ENCODE data around the gene RERE. TPM values are rescaled to one million over a fixed set of nuclear protein-coding genes. Genes with fewer than 3 reads are reported as not detected.
"Not testable (repeated sequence)": the region's sequence is repeated elsewhere in the genome, so short reads cannot be mapped to it uniquely, and the experiment has no call there.

The RERE gene
- total RNA-seq, 1 donor from 2014 or later: 64.6 TPM

- H3K27ac ChIP-seq; H3K27me3 ChIP-seq; intact Hi-C loops (cut with DNase I); H3K9me3 ChIP-seq; H3K4me1 ChIP-seq; DNase-seq (ENCODE audit: low spot score in 2 of 2); H3K36me3 ChIP-seq; H3K4me3 ChIP-seq: not testable (repeated sequence)
These were observed 197.4 kb downstream of the RERE start for GRCh38 chr1:8619917-8620502.

GRCh38 chr1:8619419-8619818 is 198.0 kb downstream of the RERE start:
- DNase-seq (ENCODE audit: low spot score in 2 of 2); intact Hi-C loops (cut with DNase I); H3K4me1 ChIP-seq; H3K4me3 ChIP-seq; H3K9me3 ChIP-seq; H3K27ac ChIP-seq; H3K36me3 ChIP-seq; H3K27me3 ChIP-seq: not testable (repeated sequence)

GRCh38 chr1:8616791-8617190 is 200.6 kb downstream of the RERE start:
- DNase-seq (ENCODE audit: low spot score in 2 of 2); H3K4me1 ChIP-seq; H3K27ac ChIP-seq; H3K4me3 ChIP-seq; intact Hi-C loops (cut with DNase I); H3K36me3 ChIP-seq; H3K27me3 ChIP-seq; H3K9me3 ChIP-seq: not testable (repeated sequence)

GRCh38 chr1:8611634-8612515 is 205.6 kb downstream of the RERE start:
- H3K4me1 ChIP-seq; H3K4me3 ChIP-seq; H3K36me3 ChIP-seq; DNase-seq (ENCODE audit: low spot score in 2 of 2); H3K27ac ChIP-seq; H3K9me3 ChIP-seq; intact Hi-C loops (cut with DNase I); H3K27me3 ChIP-seq: not testable (repeated sequence)

- no peak for DNase-seq (ENCODE audit: low spot score in 2 of 2)
- Histone ChIP-seq H3K9me3 (no peaks in the 10 kb centered on the region), H3K4me1 (no peaks in the 10 kb centered on the region), H3K36me3 (no peaks in the 10 kb centered on the region), H3K4me3 (no peak overlapping the region), H3K27me3 (no peaks in the 10 kb centered on the region), H3K27ac (no peak overlapping the region)
- no peak for TF ChIP-seq CTCF (IDR thresholded peaks at IDR 0.05)
- intact Hi-C loops (cut with DNase I): no loop called here
These were observed 209.5 kb downstream of the RERE start for GRCh38 chr1:8607906-8608305.

- no peak overlapping the region for H3K27ac ChIP-seq
- no peak overlapping the region for H3K4me3 ChIP-seq
- no peaks in the 10 kb centered on the region for H3K27me3 ChIP-seq
- DNase-seq (ENCODE audit: low spot score in 2 of 2): no peak
- no peak for TF ChIP-seq CTCF (IDR thresholded peaks at IDR 0.05)
- peaks cover 0 to 2% of the 10 kb centered on the region in 2 donors for H3K4me1 ChIP-seq
- H3K36me3 ChIP-seq: no peaks in the 10 kb centered on the region
- H3K9me3 ChIP-seq: no peaks in the 10 kb centered on the region
- intact Hi-C loops (cut with DNase I): no loop called here
These were observed 213.1 kb downstream of the RERE start for GRCh38 chr1:8604041-8604945.

- Histone ChIP-seq H3K27me3 (no peaks in the 10 kb centered on the region), H3K27ac (no peak overlapping the region), H3K36me3 (no peaks in the 10 kb centered on the region), H3K9me3 (no peaks in the 10 kb centered on the region), H3K4me1 (peaks cover 0 to 4% of the 10 kb centered on the region in 2 donors), H3K4me3 (no peak overlapping the region)
- no peak for DNase-seq (ENCODE audit: low spot score in 2 of 2)
- no peak for TF ChIP-seq CTCF (IDR thresholded peaks at IDR 0.05)
- intact Hi-C loops (cut with DNase I): no loop called here
These were observed 214.2 kb downstream of the RERE start for GRCh38 chr1:8603220-8603616.
